ENCODE measurements around the gene BSN.

DNA sequence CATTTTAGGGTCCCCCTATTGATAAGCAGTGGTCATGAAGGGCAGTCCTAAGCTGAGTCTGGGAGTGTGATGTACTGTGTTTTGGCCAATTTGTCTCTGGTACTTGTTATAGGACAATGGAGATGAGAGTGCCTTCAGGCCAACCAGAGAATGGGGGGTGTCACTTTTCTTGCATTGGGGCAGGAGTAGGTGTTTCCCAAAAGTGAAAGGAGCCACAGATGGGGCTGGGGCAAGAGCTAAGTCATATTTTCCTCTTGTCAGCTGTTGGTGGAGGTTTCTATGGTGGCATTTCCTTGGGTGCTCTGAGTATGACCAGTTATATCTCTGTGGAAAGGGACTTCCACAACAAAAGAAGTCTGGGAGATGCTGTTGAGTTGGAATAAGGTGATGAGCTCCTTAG lies 24.7 kb upstream of the BSN start:
- no peak for TF ChIP-seq EZH2 (IDR thresholded peaks at IDR 0.05; ENCODE audit: insufficient read depth, poor library complexity, severe bottlenecking)
- no peak for TF ChIP-seq EZH2phosphoT487 (IDR thresholded peaks at IDR 0.05; ENCODE audit: insufficient read depth, low read depth)
